ENCODE measurements around the gene TMCC1. TPM values are rescaled to one million over a fixed set of nuclear protein-coding genes. Genes with fewer than 3 reads are reported as not detected.

Gene TMCC1
- total and polyA plus RNA-seq, 4 experiments from 2014 or later = 5.1 to 39.3 (median 21.3) TPM

DNA sequence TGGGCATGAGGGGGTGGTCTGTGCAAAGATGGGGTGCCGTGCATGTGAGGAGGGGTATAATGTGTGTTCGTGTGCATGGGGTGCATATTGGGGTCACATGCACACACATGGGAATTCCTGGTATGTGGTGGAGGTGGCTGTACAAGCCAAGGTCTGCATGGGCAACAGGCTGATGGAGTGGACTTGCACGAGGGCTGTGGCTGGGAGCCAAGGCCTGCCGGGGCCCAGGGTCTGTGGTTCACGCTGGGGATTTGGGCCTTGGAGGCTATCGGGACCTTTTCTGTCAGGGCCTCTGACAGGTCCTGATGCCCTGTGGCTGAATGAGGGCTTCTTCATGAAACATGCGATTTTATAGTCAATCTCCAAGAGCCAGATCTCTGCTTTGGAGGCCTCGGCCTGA lies 277.2 kb downstream of the TMCC1 start:
- H3K4me1 Mint-ChIP-seq = peaks cover 1 to 22% (median 11%) of the 10 kb centered on the region in 4 donors
- ChIA-PET POLR2A (ENCODE audit: partially characterized antibody) (no interaction called here), CTCF (ENCODE audit: partially characterized antibody) (no interaction called here)
- H3K36me3 ChIP-seq (ENCODE audit: insufficient read depth, low read length) = no peaks in the 10 kb centered on the region
- H3K27ac ChIP-seq (ENCODE audit: low read depth, low read length) = no peak overlapping the region
- H3K27me3 Mint-ChIP-seq = peaks cover 0 to 3% of the 10 kb centered on the region in 2 donors
- H3K4me3 Mint-ChIP-seq = no peak overlapping the region
- intact Hi-C loops (cut with micrococcal nuclease) = no loop called here
- no peaks in the 10 kb centered on the region for H3K36me3 Mint-ChIP-seq
- H3K27ac Mint-ChIP-seq = no peak overlapping the region
- peaks cover 5% of the 10 kb centered on the region for H3K4me1 ChIP-seq (ENCODE audit: insufficient read depth, low read length)
- H3K27me3 ChIP-seq (ENCODE audit: insufficient read depth, low read length) = no peaks in the 10 kb centered on the region
- no peaks in the 10 kb centered on the region for H3K9me3 ChIP-seq (ENCODE audit: control insufficient read depth in 1 of 2, low read length in 2 of 2)
- H3K4me3 ChIP-seq (ENCODE audit: low read length in 2 of 2) = no peak overlapping the region
- DNase-seq = no peak
- H3K9me3 Mint-ChIP-seq = peaks cover 0 to 2% (median 0%) of the 10 kb centered on the region in 8 donors

- no peak for DNase-seq
- intact Hi-C loops (cut with micrococcal nuclease) = no loop called here
- H3K36me3 Mint-ChIP-seq = no peaks in the 10 kb centered on the region
- CTCF ChIA-PET (ENCODE audit: partially characterized antibody) = no interaction called here
- no peaks in the 10 kb centered on the region for H3K27me3 ChIP-seq (ENCODE audit: insufficient read depth, low read length)
- peaks cover 0 to 2% (median 0%) of the 10 kb centered on the region in 8 donors for H3K9me3 Mint-ChIP-seq
- H3K4me3 Mint-ChIP-seq = no peak overlapping the region
- POLR2A ChIA-PET (ENCODE audit: partially characterized antibody) = no interaction called here
- H3K9me3 ChIP-seq (ENCODE audit: control insufficient read depth in 1 of 2, low read length in 2 of 2) = no peaks in the 10 kb centered on the region
- no peak overlapping the region for H3K27ac Mint-ChIP-seq
- H3K4me3 ChIP-seq (ENCODE audit: low read length in 2 of 2) = no peak overlapping the region
- H3K4me1 ChIP-seq (ENCODE audit: insufficient read depth, low read length) = peaks cover 5% of the 10 kb centered on the region
- H3K27ac ChIP-seq (ENCODE audit: low read depth, low read length) = no peak overlapping the region
- H3K4me1 Mint-ChIP-seq = peaks cover 1 to 22% (median 11%) of the 10 kb centered on the region in 4 donors
- H3K27me3 Mint-ChIP-seq = peaks cover 0 to 3% of the 10 kb centered on the region in 2 donors
- no peaks in the 10 kb centered on the region for H3K36me3 ChIP-seq (ENCODE audit: insufficient read depth, low read length)
These were observed 277.7 kb downstream of the TMCC1 start for GRCh38 chr3:129615751-129616281.

DNA sequence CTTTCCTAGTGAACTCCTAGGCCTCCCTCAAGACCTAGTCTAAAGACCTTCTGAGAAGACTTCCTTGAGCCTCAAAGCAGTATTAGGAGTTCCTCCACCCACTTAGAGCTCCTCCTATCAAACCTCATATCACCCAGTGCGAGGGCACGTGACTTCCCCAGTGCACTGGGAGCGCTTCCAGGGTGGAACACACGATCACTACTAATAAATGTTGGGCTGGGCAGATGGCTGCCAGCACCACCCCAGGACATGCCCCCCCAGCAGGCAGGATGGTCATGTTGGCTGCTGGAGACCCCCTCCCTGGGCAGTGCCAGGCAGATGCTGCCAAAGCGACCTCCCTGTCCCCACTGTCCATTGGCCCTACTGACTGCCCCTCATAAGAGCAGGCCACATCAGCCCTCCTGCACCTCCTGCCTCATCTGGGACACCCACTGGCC lies 278.6 kb downstream of the TMCC1 start:
- no peak overlapping the region for H3K4me3 Mint-ChIP-seq
- POLR2A ChIA-PET (ENCODE audit: partially characterized antibody) = no interaction called here
- H3K27me3 Mint-ChIP-seq = peaks cover 0 to 3% of the 10 kb centered on the region in 2 donors
- H3K36me3 ChIP-seq (ENCODE audit: insufficient read depth, low read length) = no peaks in the 10 kb centered on the region
- H3K4me1 ChIP-seq (ENCODE audit: insufficient read depth, low read length) = peaks cover 5% of the 10 kb centered on the region
- no peak overlapping the region for H3K4me3 ChIP-seq (ENCODE audit: low read length in 2 of 2)
- H3K27ac ChIP-seq (ENCODE audit: low read depth, low read length) = no peak overlapping the region
- no peaks in the 10 kb centered on the region for H3K9me3 ChIP-seq (ENCODE audit: control insufficient read depth in 1 of 2, low read length in 2 of 2)
- no peaks in the 10 kb centered on the region for H3K27me3 ChIP-seq (ENCODE audit: insufficient read depth, low read length)
- H3K36me3 Mint-ChIP-seq = no peaks in the 10 kb centered on the region
- intact Hi-C loops (cut with micrococcal nuclease) = no loop called here
- H3K9me3 Mint-ChIP-seq = no peaks in the 10 kb centered on the region
- CTCF ChIA-PET (ENCODE audit: partially characterized antibody) = interaction anchor here (2.4 kb wide), 1 partner anchor 124 kb away, joined by 8 read pairs; no protein-coding TSS in a partner anchor
- peaks cover 1 to 22% (median 11%) of the 10 kb centered on the region in 4 donors for H3K4me1 Mint-ChIP-seq
- no peak for DNase-seq
- no peak overlapping the region for H3K27ac Mint-ChIP-seq

DNA sequence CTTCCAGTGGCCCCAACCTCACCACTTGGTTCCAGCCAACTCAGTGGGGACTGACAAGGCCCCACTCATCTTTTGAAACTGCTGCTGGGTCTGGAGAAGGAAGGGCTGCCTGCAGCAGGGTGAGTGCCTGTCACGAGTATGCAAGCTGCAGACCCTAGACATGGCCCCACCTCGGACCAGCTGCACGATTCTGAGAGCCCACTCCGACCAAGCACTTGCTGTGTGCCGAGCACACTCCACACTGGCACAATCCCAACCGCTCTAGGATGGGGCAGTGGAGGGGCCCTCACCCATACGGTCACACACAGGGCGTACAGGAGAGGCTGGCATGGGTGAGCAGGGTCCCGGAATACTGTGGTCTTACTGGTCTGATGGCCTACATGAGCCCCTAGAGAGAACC lies 279.1 kb downstream of the TMCC1 start:
- intact Hi-C loops (cut with micrococcal nuclease) = no loop called here
- POLR2A ChIA-PET (ENCODE audit: partially characterized antibody) = no interaction called here
- Mint-ChIP-seq H3K27ac (no peak overlapping the region), H3K4me1 (peaks cover 1 to 26% (median 11%) of the 10 kb centered on the region in 4 donors), H3K36me3 (no peaks in the 10 kb centered on the region), H3K4me3 (no peak overlapping the region), H3K27me3 (peaks cover 0 to 3% of the 10 kb centered on the region in 2 donors), H3K9me3 (no peaks in the 10 kb centered on the region)
- DNase-seq = no peak
- Histone ChIP-seq H3K36me3 (ENCODE audit: insufficient read depth, low read length) (no peaks in the 10 kb centered on the region), H3K9me3 (ENCODE audit: control insufficient read depth in 1 of 2, low read length in 2 of 2) (no peaks in the 10 kb centered on the region), H3K4me3 (ENCODE audit: low read length in 2 of 2) (no peak overlapping the region), H3K4me1 (ENCODE audit: insufficient read depth, low read length) (peaks cover 5% of the 10 kb centered on the region), H3K27me3 (ENCODE audit: insufficient read depth, low read length) (no peaks in the 10 kb centered on the region), H3K27ac (ENCODE audit: low read depth, low read length) (no peak overlapping the region)
- CTCF ChIA-PET (ENCODE audit: partially characterized antibody) = interaction anchor here (2.4 kb wide), 1 partner anchor 124 kb away, joined by 8 read pairs; no protein-coding TSS in a partner anchor

- H3K27ac Mint-ChIP-seq = peak overlapping the region in 1 of 7 donors; percentile 65
- no peaks in the 10 kb centered on the region for H3K27me3 ChIP-seq (ENCODE audit: insufficient read depth, low read length)
- peaks cover 0 to 2% of the 10 kb centered on the region in 2 donors for H3K27me3 Mint-ChIP-seq
- H3K36me3 ChIP-seq (ENCODE audit: insufficient read depth, low read length) = no peaks in the 10 kb centered on the region
- ChIA-PET POLR2A (ENCODE audit: partially characterized antibody) (interaction anchor here (0.6 kb wide), 1 partner anchor 587 kb away, joined by 3 read pairs; no protein-coding TSS in a partner anchor), CTCF (ENCODE audit: partially characterized antibody) (interaction anchor here (0.6 to 2.4 kb wide), 3 partner anchors 20 to 400 kb away, joined by 3 to 8 read pairs (median 3); no protein-coding TSS in a partner anchor)
- DNase-seq = no peak
- no peak overlapping the region for H3K4me3 ChIP-seq (ENCODE audit: low read length in 2 of 2)
- H3K4me3 Mint-ChIP-seq = no peak overlapping the region
- H3K4me1 ChIP-seq (ENCODE audit: insufficient read depth, low read length) = peaks cover 5% of the 10 kb centered on the region
- H3K4me1 Mint-ChIP-seq = peaks cover 6 to 30% (median 12%) of the 10 kb centered on the region in 4 donors
- intact Hi-C loops (cut with micrococcal nuclease) = no loop called here
- H3K27ac ChIP-seq (ENCODE audit: low read depth, low read length) = no peak overlapping the region
- H3K9me3 ChIP-seq (ENCODE audit: control insufficient read depth in 1 of 2, low read length in 2 of 2) = no peaks in the 10 kb centered on the region
- H3K9me3 Mint-ChIP-seq = no peaks in the 10 kb centered on the region
- H3K36me3 Mint-ChIP-seq = no peaks in the 10 kb centered on the region
These were observed 280.2 kb downstream of the TMCC1 start for GRCh38 chr3:129613367-129613740.

DNA sequence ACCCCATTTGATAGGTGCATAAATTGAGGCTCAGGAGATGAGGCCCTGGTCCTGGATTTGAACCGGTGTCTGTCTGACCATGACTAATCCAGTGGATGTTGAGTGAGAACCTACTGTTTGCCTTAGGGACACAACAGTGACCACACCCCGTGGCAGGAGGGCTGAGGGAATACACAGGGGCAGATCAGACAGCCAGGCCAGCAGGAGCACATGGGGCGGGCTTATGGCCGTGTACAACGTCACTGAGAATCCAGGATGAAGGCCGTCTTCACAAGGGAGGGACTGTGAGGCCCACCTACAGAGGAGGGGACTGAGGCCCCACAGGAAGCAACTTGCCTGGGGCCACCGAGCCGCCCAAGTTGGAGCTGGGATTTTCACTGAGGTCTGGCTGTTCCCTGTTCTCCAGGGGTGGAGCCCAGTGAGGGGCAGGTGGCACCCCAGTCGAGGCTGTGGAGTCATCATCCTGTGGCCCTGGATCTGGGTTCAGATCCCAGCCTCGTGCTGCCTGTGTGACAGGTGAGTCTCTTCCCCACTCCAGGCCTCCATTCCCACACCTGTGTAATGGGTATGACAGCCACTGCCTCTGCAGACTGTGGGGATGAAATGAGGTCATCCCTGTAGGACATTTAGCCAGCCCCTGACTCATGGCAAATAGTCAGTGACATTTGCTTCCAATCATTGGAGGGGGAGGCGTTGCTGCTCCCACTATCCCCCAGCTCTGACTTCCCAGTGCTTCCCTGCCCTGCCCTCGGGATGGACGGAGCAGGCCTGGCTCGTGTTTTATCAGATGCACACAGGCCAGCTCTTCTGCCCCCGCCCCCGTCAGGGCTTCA lies 280.8 kb downstream of the TMCC1 start:
- H3K9me3 Mint-ChIP-seq = no peaks in the 10 kb centered on the region
- H3K4me3 Mint-ChIP-seq = no peak overlapping the region
- POLR2A ChIA-PET (ENCODE audit: partially characterized antibody) = interaction anchor here (0.6 kb wide), 1 partner anchor 586 kb away, joined by 3 read pairs; no protein-coding TSS in a partner anchor
- H3K36me3 Mint-ChIP-seq = no peaks in the 10 kb centered on the region
- H3K27ac Mint-ChIP-seq = peak overlapping the region in 1 of 7 donors; percentile 65
- peaks cover 0 to 2% of the 10 kb centered on the region in 2 donors for H3K27me3 Mint-ChIP-seq
- H3K27me3 ChIP-seq (ENCODE audit: insufficient read depth, low read length) = no peaks in the 10 kb centered on the region
- H3K4me1 Mint-ChIP-seq = peaks cover 8 to 29% (median 11%) of the 10 kb centered on the region in 4 donors
- H3K36me3 ChIP-seq (ENCODE audit: insufficient read depth, low read length) = no peaks in the 10 kb centered on the region
- no peak overlapping the region for H3K27ac ChIP-seq (ENCODE audit: low read depth, low read length)
- H3K4me1 ChIP-seq (ENCODE audit: insufficient read depth, low read length) = peaks cover 6% of the 10 kb centered on the region
- H3K9me3 ChIP-seq (ENCODE audit: control insufficient read depth in 1 of 2, low read length in 2 of 2) = no peaks in the 10 kb centered on the region
- no peak overlapping the region for H3K4me3 ChIP-seq (ENCODE audit: low read length in 2 of 2)
- no peak for DNase-seq
- intact Hi-C loops (cut with micrococcal nuclease) = no loop called here
- CTCF ChIA-PET (ENCODE audit: partially characterized antibody) = interaction anchor here (0.6 to 2.4 kb wide), 3 partner anchors 19 to 400 kb away, joined by 3 to 8 read pairs (median 3); no protein-coding TSS in a partner anchor

GRCh38 chr3:129611812-129612533 lies 281.5 kb downstream of the TMCC1 start:
- no peaks in the 10 kb centered on the region for H3K9me3 Mint-ChIP-seq
- Histone ChIP-seq H3K4me1 (ENCODE audit: insufficient read depth, low read length) (peaks cover 11% of the 10 kb centered on the region), H3K4me3 (ENCODE audit: low read length in 2 of 2) (no peak overlapping the region), H3K27me3 (ENCODE audit: insufficient read depth, low read length) (no peaks in the 10 kb centered on the region), H3K27ac (ENCODE audit: low read depth, low read length) (no peak overlapping the region), H3K9me3 (ENCODE audit: control insufficient read depth in 1 of 2, low read length in 2 of 2) (no peaks in the 10 kb centered on the region), H3K36me3 (ENCODE audit: insufficient read depth, low read length) (no peaks in the 10 kb centered on the region)
- no peak overlapping the region for H3K27ac Mint-ChIP-seq
- no peaks in the 10 kb centered on the region for H3K36me3 Mint-ChIP-seq
- POLR2A ChIA-PET (ENCODE audit: partially characterized antibody) = no interaction called here
- H3K4me1 Mint-ChIP-seq = peaks cover 9 to 34% (median 15%) of the 10 kb centered on the region in 4 donors
- intact Hi-C loops (cut with micrococcal nuclease) = no loop called here
- H3K4me3 Mint-ChIP-seq = no peak overlapping the region
- CTCF ChIA-PET (ENCODE audit: partially characterized antibody) = no interaction called here
- H3K27me3 Mint-ChIP-seq = peaks cover 0 to 2% of the 10 kb centered on the region in 2 donors
- no peak for DNase-seq
